GM23338 (cell line): ENCODE results near the gene CBLC. TPM values are rescaled to one million over a fixed set of nuclear protein-coding genes. Genes with fewer than 3 reads are reported as not detected.

Source experiments
- ATAC-seq: fragments of 200-7000 bp; cut with Tn5 transposase; 3 replicates; pipeline ENCODE4 v1.9.1; 2020
- DNase-seq: peaks from one replicate; pipeline ENCODE4 v3.0.0-alpha.2; 2015; ENCODE audit warnings: low spot score
- H2AFZ ChIP-seq: fragments of 200-600 bp; sonication (generic); 2 replicates; pipeline ENCODE4 v1.8.0; 2016; ENCODE audit warnings: antibody characterized with exemption, mild to moderate bottlenecking, moderate library complexity
- H3F3A ChIP-seq: fragments of 200-600 bp; sonication (generic); replicated peaks from 2 replicates; pipeline ENCODE4 v1.8.0; 2017; ENCODE audit warnings: antibody characterized with exemption, mixed run types, low read depth
- H3K27ac ChIP-seq: fragments of 200-600 bp; sonication (generic); 2 replicates; pipeline ENCODE4 v1.6.1; 2016; ENCODE audit warnings: low read depth
- H3K27me3 ChIP-seq: fragments of 200-600 bp; sonication (generic); 2 replicates; pipeline ENCODE4 v1.8.0; 2016; ENCODE audit warnings: mild to moderate bottlenecking, mixed run types, moderate library complexity; ENCODE audit not compliant: insufficient read depth
- H3K36me3 ChIP-seq: fragments of 200-600 bp; sonication (generic); 2 replicates; pipeline ENCODE4 v1.8.0; 2016; ENCODE audit warnings: mild to moderate bottlenecking; ENCODE audit not compliant: insufficient read depth
- H3K4me1 ChIP-seq: fragments of 200-600 bp; sonication (generic); 2 replicates; pipeline ENCODE4 v1.8.0; 2016; ENCODE audit warnings: mild to moderate bottlenecking, moderate library complexity; ENCODE audit not compliant: insufficient read depth
- H3K4me2 ChIP-seq: fragments of 200-600 bp; sonication (generic); 2 replicates; pipeline ENCODE4 v1.7.1; 2017; ENCODE audit warnings: mixed run types
- H3K4me3 ChIP-seq: fragments of 200-600 bp; sonication (generic); 2 replicates; pipeline ENCODE4 v1.6.1; 2016; ENCODE audit warnings: mixed run types
- H3K79me2 ChIP-seq: fragments of 200-600 bp; sonication (generic); replicated peaks from 2 replicates; pipeline ENCODE4 v1.8.0; 2017; ENCODE audit warnings: mild to moderate bottlenecking; ENCODE audit not compliant: insufficient read depth
- H3K9me2 ChIP-seq: fragments of 200-600 bp; sonication (generic); 2 replicates; pipeline ENCODE4 v1.8.0; 2017; ENCODE audit not compliant: insufficient read depth
- H4K20me1 ChIP-seq: fragments of 200-600 bp; sonication (generic); replicated peaks from 2 replicates; pipeline ENCODE4 v1.8.0; 2017; ENCODE audit warnings: mild to moderate bottlenecking; ENCODE audit not compliant: insufficient read depth
- H3K27ac Mint-ChIP-seq: 2 replicates; pipeline ENCODE4 v1.8.0; 2020; ENCODE audit warnings: inconsistent platforms, mild to moderate bottlenecking, moderate library complexity, mixed read lengths
- H3K27me3 Mint-ChIP-seq: 3 replicates; pipeline ENCODE4 v1.8.0; 2022; ENCODE audit warnings: low read depth, mild to moderate bottlenecking, moderate library complexity, mixed read lengths, inconsistent platforms; ENCODE audit not compliant: insufficient read depth, poor library complexity
- H3K36me3 Mint-ChIP-seq: 3 replicates; pipeline ENCODE4 v1.8.0; 2021; ENCODE audit warnings: low read depth, mild to moderate bottlenecking, inconsistent platforms, moderate library complexity, mixed read lengths
- H3K4me1 Mint-ChIP-seq: 3 replicates; pipeline ENCODE4 v1.8.0; 2020; ENCODE audit warnings: mild to moderate bottlenecking, inconsistent platforms, mixed read lengths
- H3K4me3 Mint-ChIP-seq: 3 replicates; pipeline ENCODE4 v1.8.0; 2021; ENCODE audit warnings: moderate library complexity, mild to moderate bottlenecking, inconsistent platforms, mixed read lengths
- H3K9me3 Mint-ChIP-seq: 3 replicates; pipeline ENCODE4 v1.8.0; 2020; ENCODE audit warnings: moderate library complexity, mild to moderate bottlenecking, inconsistent platforms, mixed read lengths
- CREB1 ChIP-seq: fragments of 250-450 bp; sonication (Bioruptor Pico); IDR thresholded peaks from 2 replicates; pipeline ENCODE4 v1.5.0; 2020; ENCODE audit warnings: low read depth, mild to moderate bottlenecking, moderate library complexity
- EZH2 ChIP-seq: fragments of 200-600 bp; sonication (generic); IDR thresholded peaks from one replicate; pipeline ENCODE4 v1.8.0; 2017; ENCODE audit warnings: antibody characterized with exemption, mild to moderate bottlenecking, low read depth; ENCODE audit not compliant: unreplicated experiment
- EZH2phosphoT487 ChIP-seq: fragments of 200-600 bp; sonication (generic); IDR thresholded peaks from one replicate; pipeline ENCODE4 v1.8.1; 2018; ENCODE audit warnings: antibody characterized with exemption; ENCODE audit not compliant: unreplicated experiment
- JUNB ChIP-seq: IDR thresholded peaks from one replicate; pipeline ENCODE4 v1.6.1; 2016; ENCODE audit warnings: antibody characterized with exemption; ENCODE audit not compliant: unreplicated experiment
- NANOG ChIP-seq: IDR thresholded peaks from 2 replicates; pipeline ENCODE4 v1.6.1; 2016; ENCODE audit warnings: antibody characterized with exemption, borderline replicate concordance
- STAT1 ChIP-seq: IDR thresholded peaks from one replicate; pipeline ENCODE4 v1.6.1; 2016; ENCODE audit warnings: antibody characterized with exemption; ENCODE audit not compliant: unreplicated experiment
- ZNF114 ChIP-seq: fragments of 250-450 bp; sonication (Bioruptor Pico); IDR thresholded peaks from 2 replicates; pipeline ENCODE4 v1.5.0; 2020; ENCODE audit warnings: mild to moderate bottlenecking, moderate library complexity
- ZNF331 ChIP-seq: fragments of 250-450 bp; sonication (Bioruptor Pico); IDR thresholded peaks from 2 replicates; pipeline ENCODE4 v1.5.0; 2020; ENCODE audit warnings: low read depth, mild to moderate bottlenecking, moderate library complexity
- polyA plus RNA-seq: library from polyadenylated mRNA; unstranded; fragments of >200 nt; fragmentation: Nextera tagmentation; extraction: Ambion mirVana; gene quantifications from 2 replicates; pipeline ENCODE4 v1.2.1, GENCODE V29; 2016
- total RNA-seq: library from RNA; depleted of rRNA; stranded (reverse); fragments of >200 nt; shearing (Covaris generic); gene quantifications from 2 replicates; pipeline ENCODE4 v1.2.3, GENCODE V29; 2014
- TF ChIP-seq, protein P1 (sequence below): IDR thresholded peaks from one replicate; pipeline ENCODE4 v1.6.1; 2018; ENCODE audit warnings: antibody characterized with exemption; ENCODE audit not compliant: unreplicated experiment
- TF ChIP-seq, protein P2 (sequence below), 2 experiments: fragments of 200-600 bp in 1 of 2; sonication (generic) in 1 of 2; conservative IDR thresholded peaks; 2 replicates each; pipeline versions ENCODE4 v1.5.1 to v1.6.1; 2016 to 2017; ENCODE audit warnings: antibody characterized with exemption in 2 of 2, low read depth in 2 of 2, mild to moderate bottlenecking in 2 of 2, moderate library complexity in 1 of 2
- TF ChIP-seq, protein P3 (sequence below): fragments of 250-450 bp; sonication (Bioruptor Pico); IDR thresholded peaks from 2 replicates; pipeline ENCODE4 v1.5.0; 2020; ENCODE audit warnings: mild to moderate bottlenecking, moderate library complexity
- TF ChIP-seq, protein P4 (sequence below): IDR thresholded peaks from 2 replicates; pipeline ENCODE4 v1.6.1; 2016; ENCODE audit warnings: antibody characterized with exemption

Gene CBLC
- total and polyA plus RNA-seq, 2 experiments from 2014 or later: 14.5 to 29.3 TPM

DNA sequence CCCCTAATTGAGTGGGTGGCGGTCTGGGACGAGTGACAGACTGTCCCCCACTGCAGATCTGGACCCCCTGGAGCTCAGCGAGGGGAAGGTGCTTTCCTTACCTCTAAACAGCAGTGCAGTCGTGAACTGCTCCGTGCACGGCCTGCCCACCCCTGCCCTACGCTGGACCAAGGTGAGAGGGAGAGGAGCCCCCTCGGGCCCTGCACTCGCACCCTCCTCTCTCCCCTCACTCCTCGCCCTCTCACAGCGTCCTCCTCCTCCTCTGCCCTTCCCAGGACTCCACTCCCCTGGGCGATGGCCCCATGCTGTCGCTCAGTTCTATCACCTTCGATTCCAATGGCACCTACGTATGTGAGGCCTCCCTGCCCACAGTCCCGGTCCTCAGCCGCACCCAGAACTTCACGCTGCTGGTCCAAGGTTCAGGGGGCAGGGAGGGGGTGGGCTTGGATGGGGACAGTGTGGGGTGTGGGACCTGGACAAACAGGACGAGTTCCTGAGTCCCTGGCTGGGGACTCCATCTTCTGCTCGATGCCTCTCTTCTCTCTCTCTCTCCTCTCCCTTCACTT lies 40.9 kb downstream of the CBLC start (continued):
- TF ChIP-seq, protein P1, sequence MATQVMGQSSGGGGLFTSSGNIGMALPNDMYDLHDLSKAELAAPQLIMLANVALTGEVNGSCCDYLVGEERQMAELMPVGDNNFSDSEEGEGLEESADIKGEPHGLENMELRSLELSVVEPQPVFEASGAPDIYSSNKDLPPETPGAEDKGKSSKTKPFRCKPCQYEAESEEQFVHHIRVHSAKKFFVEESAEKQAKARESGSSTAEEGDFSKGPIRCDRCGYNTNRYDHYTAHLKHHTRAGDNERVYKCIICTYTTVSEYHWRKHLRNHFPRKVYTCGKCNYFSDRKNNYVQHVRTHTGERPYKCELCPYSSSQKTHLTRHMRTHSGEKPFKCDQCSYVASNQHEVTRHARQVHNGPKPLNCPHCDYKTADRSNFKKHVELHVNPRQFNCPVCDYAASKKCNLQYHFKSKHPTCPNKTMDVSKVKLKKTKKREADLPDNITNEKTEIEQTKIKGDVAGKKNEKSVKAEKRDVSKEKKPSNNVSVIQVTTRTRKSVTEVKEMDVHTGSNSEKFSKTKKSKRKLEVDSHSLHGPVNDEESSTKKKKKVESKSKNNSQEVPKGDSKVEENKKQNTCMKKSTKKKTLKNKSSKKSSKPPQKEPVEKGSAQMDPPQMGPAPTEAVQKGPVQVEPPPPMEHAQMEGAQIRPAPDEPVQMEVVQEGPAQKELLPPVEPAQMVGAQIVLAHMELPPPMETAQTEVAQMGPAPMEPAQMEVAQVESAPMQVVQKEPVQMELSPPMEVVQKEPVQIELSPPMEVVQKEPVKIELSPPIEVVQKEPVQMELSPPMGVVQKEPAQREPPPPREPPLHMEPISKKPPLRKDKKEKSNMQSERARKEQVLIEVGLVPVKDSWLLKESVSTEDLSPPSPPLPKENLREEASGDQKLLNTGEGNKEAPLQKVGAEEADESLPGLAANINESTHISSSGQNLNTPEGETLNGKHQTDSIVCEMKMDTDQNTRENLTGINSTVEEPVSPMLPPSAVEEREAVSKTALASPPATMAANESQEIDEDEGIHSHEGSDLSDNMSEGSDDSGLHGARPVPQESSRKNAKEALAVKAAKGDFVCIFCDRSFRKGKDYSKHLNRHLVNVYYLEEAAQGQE: no peak
- no peak for TF ChIP-seq STAT1
- no peak for TF ChIP-seq EZH2phosphoT487
- no peak for TF ChIP-seq ZNF114 (CRISPR knock-in tag)
- TF ChIP-seq NANOG: no peak
- TF ChIP-seq ZNF331 (CRISPR knock-in tag): no peak
- TF ChIP-seq, protein P2, sequence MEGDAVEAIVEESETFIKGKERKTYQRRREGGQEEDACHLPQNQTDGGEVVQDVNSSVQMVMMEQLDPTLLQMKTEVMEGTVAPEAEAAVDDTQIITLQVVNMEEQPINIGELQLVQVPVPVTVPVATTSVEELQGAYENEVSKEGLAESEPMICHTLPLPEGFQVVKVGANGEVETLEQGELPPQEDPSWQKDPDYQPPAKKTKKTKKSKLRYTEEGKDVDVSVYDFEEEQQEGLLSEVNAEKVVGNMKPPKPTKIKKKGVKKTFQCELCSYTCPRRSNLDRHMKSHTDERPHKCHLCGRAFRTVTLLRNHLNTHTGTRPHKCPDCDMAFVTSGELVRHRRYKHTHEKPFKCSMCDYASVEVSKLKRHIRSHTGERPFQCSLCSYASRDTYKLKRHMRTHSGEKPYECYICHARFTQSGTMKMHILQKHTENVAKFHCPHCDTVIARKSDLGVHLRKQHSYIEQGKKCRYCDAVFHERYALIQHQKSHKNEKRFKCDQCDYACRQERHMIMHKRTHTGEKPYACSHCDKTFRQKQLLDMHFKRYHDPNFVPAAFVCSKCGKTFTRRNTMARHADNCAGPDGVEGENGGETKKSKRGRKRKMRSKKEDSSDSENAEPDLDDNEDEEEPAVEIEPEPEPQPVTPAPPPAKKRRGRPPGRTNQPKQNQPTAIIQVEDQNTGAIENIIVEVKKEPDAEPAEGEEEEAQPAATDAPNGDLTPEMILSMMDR (conservative IDR thresholded peaks at IDR 0.05; ENCODE audit: low read depth in 2 of 2): no peak
- TF ChIP-seq EZH2: no peak

DNA sequence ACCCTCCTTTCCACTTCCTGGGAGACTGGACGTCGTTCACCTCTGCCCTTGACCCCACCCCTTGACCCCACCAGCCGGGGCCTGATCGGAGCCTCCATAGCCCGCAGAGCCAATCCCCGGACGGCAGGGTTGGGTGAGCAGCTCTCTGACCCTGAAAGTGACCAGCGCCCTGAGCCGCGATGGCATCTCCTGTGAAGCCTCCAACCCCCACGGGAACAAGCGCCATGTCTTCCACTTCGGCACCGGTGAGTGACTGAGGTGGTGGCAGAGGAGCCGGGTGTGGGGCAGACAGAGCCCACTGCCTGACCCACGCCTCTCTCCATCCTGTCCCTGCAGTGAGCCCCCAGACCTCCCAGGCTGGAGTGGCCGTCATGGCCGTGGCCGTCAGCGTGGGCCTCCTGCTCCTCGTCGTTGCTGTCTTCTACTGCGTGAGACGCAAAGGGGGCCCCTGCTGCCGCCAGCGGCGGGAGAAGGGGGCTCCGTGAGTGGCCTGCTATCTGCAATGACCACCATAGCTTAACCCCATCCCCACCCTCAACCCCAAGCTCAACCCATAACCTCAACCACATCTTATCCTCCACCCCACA lies 41.6 kb downstream of the CBLC start:
- Histone ChIP-seq H3K4me2 (no peak overlapping the region), H3K4me1 (no peaks in the 10 kb centered on the region; the same call in 1 of the 2 replicates), H3K36me3 (no peaks in the 10 kb centered on the region), H3F3A (no peaks in the 10 kb centered on the region), H3K79me2 (no peaks in the 10 kb centered on the region), H3K27ac (no peak overlapping the region), H2AFZ (no peak overlapping the region), H3K9me2 (no peaks in the 10 kb centered on the region), H3K27me3 (peaks cover 28% of the 10 kb centered on the region), H3K4me3 (no peak overlapping the region), H4K20me1 (peaks cover 11% of the 10 kb centered on the region)
- Mint-ChIP-seq H3K4me3 (no peak overlapping the region), H3K9me3 (no peaks in the 10 kb centered on the region; the same call in 2 of the 3 replicates), H3K36me3 (peaks cover 37% of the 10 kb centered on the region), H3K27me3 (peaks cover 31% of the 10 kb centered on the region), H3K4me1 (no peaks in the 10 kb centered on the region; the same call in 2 of the 3 replicates), H3K27ac (no peak overlapping the region)
- DNase-seq: no peak
- ATAC-seq: no peak
- TF ChIP-seq, protein P3, sequence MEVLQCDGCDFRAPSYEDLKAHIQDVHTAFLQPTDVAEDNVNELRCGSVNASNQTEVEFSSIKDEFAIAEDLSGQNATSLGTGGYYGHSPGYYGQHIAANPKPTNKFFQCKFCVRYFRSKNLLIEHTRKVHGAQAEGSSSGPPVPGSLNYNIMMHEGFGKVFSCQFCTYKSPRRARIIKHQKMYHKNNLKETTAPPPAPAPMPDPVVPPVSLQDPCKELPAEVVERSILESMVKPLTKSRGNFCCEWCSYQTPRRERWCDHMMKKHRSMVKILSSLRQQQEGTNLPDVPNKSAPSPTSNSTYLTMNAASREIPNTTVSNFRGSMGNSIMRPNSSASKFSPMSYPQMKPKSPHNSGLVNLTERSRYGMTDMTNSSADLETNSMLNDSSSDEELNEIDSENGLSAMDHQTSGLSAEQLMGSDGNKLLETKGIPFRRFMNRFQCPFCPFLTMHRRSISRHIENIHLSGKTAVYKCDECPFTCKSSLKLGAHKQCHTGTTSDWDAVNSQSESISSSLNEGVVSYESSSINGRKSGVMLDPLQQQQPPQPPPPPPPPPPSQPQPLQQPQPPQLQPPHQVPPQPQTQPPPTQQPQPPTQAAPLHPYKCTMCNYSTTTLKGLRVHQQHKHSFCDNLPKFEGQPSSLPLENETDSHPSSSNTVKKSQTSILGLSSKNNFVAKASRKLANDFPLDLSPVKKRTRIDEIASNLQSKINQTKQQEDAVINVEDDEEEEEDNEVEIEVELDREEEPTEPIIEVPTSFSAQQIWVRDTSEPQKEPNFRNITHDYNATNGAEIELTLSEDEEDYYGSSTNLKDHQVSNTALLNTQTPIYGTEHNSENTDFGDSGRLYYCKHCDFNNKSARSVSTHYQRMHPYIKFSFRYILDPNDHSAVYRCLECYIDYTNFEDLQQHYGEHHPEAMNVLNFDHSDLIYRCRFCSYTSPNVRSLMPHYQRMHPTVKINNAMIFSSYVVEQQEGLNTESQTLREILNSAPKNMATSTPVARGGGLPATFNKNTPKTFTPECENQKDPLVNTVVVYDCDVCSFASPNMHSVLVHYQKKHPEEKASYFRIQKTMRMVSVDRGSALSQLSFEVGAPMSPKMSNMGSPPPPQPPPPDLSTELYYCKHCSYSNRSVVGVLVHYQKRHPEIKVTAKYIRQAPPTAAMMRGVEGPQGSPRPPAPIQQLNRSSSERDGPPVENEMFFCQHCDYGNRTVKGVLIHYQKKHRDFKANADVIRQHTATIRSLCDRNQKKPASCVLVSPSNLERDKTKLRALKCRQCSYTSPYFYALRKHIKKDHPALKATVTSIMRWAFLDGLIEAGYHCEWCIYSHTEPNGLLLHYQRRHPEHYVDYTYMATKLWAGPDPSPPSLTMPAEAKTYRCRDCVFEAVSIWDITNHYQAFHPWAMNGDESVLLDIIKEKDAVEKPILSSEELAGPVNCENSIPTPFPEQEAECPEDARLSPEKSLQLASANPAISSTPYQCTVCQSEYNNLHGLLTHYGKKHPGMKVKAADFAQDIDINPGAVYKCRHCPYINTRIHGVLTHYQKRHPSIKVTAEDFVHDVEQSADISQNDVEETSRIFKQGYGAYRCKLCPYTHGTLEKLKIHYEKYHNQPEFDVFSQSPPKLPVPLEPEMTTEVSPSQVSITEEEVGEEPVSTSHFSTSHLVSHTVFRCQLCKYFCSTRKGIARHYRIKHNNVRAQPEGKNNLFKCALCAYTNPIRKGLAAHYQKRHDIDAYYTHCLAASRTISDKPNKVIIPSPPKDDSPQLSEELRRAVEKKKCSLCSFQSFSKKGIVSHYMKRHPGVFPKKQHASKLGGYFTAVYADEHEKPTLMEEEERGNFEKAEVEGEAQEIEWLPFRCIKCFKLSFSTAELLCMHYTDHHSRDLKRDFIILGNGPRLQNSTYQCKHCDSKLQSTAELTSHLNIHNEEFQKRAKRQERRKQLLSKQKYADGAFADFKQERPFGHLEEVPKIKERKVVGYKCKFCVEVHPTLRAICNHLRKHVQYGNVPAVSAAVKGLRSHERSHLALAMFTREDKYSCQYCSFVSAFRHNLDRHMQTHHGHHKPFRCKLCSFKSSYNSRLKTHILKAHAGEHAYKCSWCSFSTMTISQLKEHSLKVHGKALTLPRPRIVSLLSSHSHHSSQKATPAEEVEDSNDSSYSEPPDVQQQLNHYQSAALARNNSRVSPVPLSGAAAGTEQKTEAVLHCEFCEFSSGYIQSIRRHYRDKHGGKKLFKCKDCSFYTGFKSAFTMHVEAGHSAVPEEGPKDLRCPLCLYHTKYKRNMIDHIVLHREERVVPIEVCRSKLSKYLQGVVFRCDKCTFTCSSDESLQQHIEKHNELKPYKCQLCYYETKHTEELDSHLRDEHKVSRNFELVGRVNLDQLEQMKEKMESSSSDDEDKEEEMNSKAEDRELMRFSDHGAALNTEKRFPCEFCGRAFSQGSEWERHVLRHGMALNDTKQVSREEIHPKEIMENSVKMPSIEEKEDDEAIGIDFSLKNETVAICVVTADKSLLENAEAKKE (CRISPR knock-in tag): no peak
- TF ChIP-seq ZNF331 (CRISPR knock-in tag): no peak
- no peak for TF ChIP-seq EZH2
- TF ChIP-seq, protein P4, sequence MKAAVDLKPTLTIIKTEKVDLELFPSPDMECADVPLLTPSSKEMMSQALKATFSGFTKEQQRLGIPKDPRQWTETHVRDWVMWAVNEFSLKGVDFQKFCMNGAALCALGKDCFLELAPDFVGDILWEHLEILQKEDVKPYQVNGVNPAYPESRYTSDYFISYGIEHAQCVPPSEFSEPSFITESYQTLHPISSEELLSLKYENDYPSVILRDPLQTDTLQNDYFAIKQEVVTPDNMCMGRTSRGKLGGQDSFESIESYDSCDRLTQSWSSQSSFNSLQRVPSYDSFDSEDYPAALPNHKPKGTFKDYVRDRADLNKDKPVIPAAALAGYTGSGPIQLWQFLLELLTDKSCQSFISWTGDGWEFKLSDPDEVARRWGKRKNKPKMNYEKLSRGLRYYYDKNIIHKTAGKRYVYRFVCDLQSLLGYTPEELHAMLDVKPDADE: no peak
- no peak for TF ChIP-seq NANOG
- TF ChIP-seq JUNB: no peak
- TF ChIP-seq EZH2phosphoT487: no peak
- TF ChIP-seq CREB1 (CRISPR knock-in tag): no peak
